K562 (cell line): ENCODE data around the gene KRT35. TPM values are rescaled to one million over a fixed set of nuclear protein-coding genes. Genes with fewer than 3 reads are reported as not detected.
A peak's percentile ranks its signal among the peaks of the same experiment; 100 is the strongest.

Experiments used
- ARID1B ChIP-seq: fragments of 450-650 bp; IDR thresholded peaks from 2 replicates; pipeline ENCODE4 v1.6.1; 2016; ENCODE audit warnings: antibody characterized with exemption, mild to moderate bottlenecking, inconsistent platforms
- FOXJ2 ChIP-seq: fragments of 200-800 bp; sonication (Bioruptor generic); IDR thresholded peaks from 2 replicates; pipeline ENCODE4 v1.6.1; 2016; ENCODE audit warnings: missing genetic modification characterization, missing compliant biosample characterization
- JUND ChIP-seq, 2 experiments: IDR thresholded peaks; 2 replicates in 1 of 2; 3 replicates in 1 of 2; pipeline ENCODE4 v1.6.1; 2011; ENCODE audit warnings: borderline replicate concordance in 2 of 2, low read depth in 2 of 2, low read length in 2 of 2, improper control_type of control experiment in 1 of 2, missing biosample characterization in 1 of 2, missing genetic modification characterization in 1 of 2, missing genetic modification reagents in 1 of 2
- MAZ ChIP-seq, 2 experiments: fragments of 450-650 bp in 1 of 2; sonication (generic) in 1 of 2; formaldehyde crosslinking; IDR thresholded peaks in 1 of 2; conservative IDR thresholded peaks in 1 of 2; 2 replicates each; pipeline versions ENCODE4 v1.4.0 to v1.5.0; 2020; ENCODE audit warnings: mild to moderate bottlenecking in 1 of 2, missing genetic modification reagents in 1 of 2
- MYNN ChIP-seq, 2 experiments: sonication (generic); formaldehyde crosslinking in 1 of 2; IDR thresholded peaks; 2 replicates each; pipeline versions ENCODE4 v1.5.0 to v1.6.1; 2016 to 2020; ENCODE audit warnings: antibody characterized with exemption in 1 of 2, missing genetic modification reagents in 1 of 2
- PRPF4 ChIP-seq: fragments of 200-400 bp; formaldehyde crosslinking; IDR thresholded peaks from one replicate; pipeline ENCODE4 v1.6.1; 2017; ENCODE audit warnings: low read length, low read depth, mild to moderate bottlenecking; ENCODE audit not compliant: insufficient read depth, poor library complexity, severe bottlenecking
- RAD51 ChIP-seq: fragments of 450-650 bp; IDR thresholded peaks from 2 replicates; pipeline ENCODE4 v1.7.1; 2016; ENCODE audit warnings: low read depth, mild to moderate bottlenecking, borderline replicate concordance
- RFX1 ChIP-seq: fragments of 450-650 bp; IDR thresholded peaks from 2 replicates; pipeline ENCODE4 v1.6.1; 2016; ENCODE audit warnings: mild to moderate bottlenecking, moderate library complexity
- SP2 ChIP-seq: IDR thresholded peaks from 2 replicates; pipeline ENCODE4 v1.6.1; 2011; ENCODE audit warnings: mild to moderate bottlenecking, low read depth, low read length, moderate library complexity; ENCODE audit not compliant: poor library complexity, severe bottlenecking; ENCODE audit errors: extremely low read depth
- SRSF7 ChIP-seq: fragments of 200-400 bp; formaldehyde crosslinking; optimal IDR thresholded peaks from 2 replicates; pipeline ENCODE3; 2017; ENCODE audit warnings: mild to moderate bottlenecking, low read depth, low read length
- TBL1XR1 ChIP-seq, 2 experiments: IDR thresholded peaks; 2 replicates each; pipeline ENCODE4 v1.6.1; 2012; ENCODE audit warnings: improper control_type of control experiment in 2 of 2, low read length in 2 of 2, mild to moderate bottlenecking in 1 of 2
- ZKSCAN1 ChIP-seq: fragments of 150-350 bp; IDR thresholded peaks from 2 replicates; pipeline ENCODE4 v1.6.1; 2016; ENCODE audit warnings: low read depth, low read length
- ZNF3 ChIP-seq: fragments of 250-450 bp; sonication (Bioruptor Pico); IDR thresholded peaks from 2 replicates; pipeline ENCODE4 v1.5.0; 2021; ENCODE audit warnings: mild to moderate bottlenecking, moderate library complexity
- ZNF316 ChIP-seq: fragments of 450-650 bp; IDR thresholded peaks from 2 replicates; pipeline ENCODE4 v1.6.1; 2016
- ZNF445 ChIP-seq: fragments of 250-450 bp; sonication (Bioruptor Pico); IDR thresholded peaks from 2 replicates; pipeline ENCODE4 v1.4.0; 2020; ENCODE audit warnings: low read depth, mild to moderate bottlenecking, moderate library complexity
- ZNF785 ChIP-seq: fragments of 250-450 bp; sonication (Bioruptor Pico); IDR thresholded peaks from 2 replicates; pipeline ENCODE4 v1.4.0; 2020; ENCODE audit warnings: mild to moderate bottlenecking
- polyA plus RNA-seq, 8 experiments: library from polyadenylated mRNA; depleted of rRNA in 4 of 8; stranded (reverse) in 5 of 8; unstranded in 3 of 8; fragments of >200 nt; fragmentation: Nextera tagmentation in 2 of 8; fragmentation: Illumina TruSeq in 1 of 8; extraction: Ambion mirVana in 2 of 8; extraction: Trizol in 1 of 8; gene quantifications; 2 replicates each; pipeline versions ENCODE4 v1.2.1 to v1.2.3, GENCODE V29; 2011 to 2014; ENCODE audit warnings: inconsistent platforms in 1 of 8, missing spikeins in 1 of 8
- total RNA-seq, 7 experiments: library from RNA; depleted of rRNA in 6 of 7; stranded (reverse); fragments of >200 nt in 6 of 7; fragmentation: Illumina TruSeq in 2 of 7; extraction: Trizol in 2 of 7; gene quantifications; 2 replicates each; pipeline versions ENCODE4 v1.2.1 to v1.2.3, GENCODE V29; 2011 to 2021; ENCODE audit warnings: low replicate concordance in 1 of 7
- TF ChIP-seq, protein P1 (sequence below): IDR thresholded peaks from 2 replicates; pipeline ENCODE4 v1.6.1; 2011; ENCODE audit not compliant: insufficient read length; ENCODE audit errors: extremely low read depth
- TF ChIP-seq, protein P2 (sequence below), 3 experiments: fragments of 200-800 bp in 1 of 3; fragments of 250-450 bp in 1 of 3; fragments of 450-650 bp in 1 of 3; sonication (Bioruptor Pico) in 1 of 3; sonication (Bioruptor generic) in 1 of 3; formaldehyde crosslinking in 1 of 3; IDR thresholded peaks; 2 replicates each; pipeline versions ENCODE4 v1.6.1 to v1.8.0; 2016 to 2022; ENCODE audit warnings: mild to moderate bottlenecking in 2 of 3, missing genetic modification characterization in 2 of 3, missing compliant biosample characterization in 1 of 3, moderate library complexity in 1 of 3
- TF ChIP-seq, protein P3 (sequence below): sonication (generic); formaldehyde crosslinking; IDR thresholded peaks from 2 replicates; pipeline ENCODE4 v1.8.1; 2023; ENCODE audit warnings: mild to moderate bottlenecking, missing genetic modification reagents

The KRT35 gene
- total and polyA plus RNA-seq, 9 of the 15 experiments (the other 6 are each of a cell fraction or from before 2014, with no cell fraction given), result not detected

DNA sequence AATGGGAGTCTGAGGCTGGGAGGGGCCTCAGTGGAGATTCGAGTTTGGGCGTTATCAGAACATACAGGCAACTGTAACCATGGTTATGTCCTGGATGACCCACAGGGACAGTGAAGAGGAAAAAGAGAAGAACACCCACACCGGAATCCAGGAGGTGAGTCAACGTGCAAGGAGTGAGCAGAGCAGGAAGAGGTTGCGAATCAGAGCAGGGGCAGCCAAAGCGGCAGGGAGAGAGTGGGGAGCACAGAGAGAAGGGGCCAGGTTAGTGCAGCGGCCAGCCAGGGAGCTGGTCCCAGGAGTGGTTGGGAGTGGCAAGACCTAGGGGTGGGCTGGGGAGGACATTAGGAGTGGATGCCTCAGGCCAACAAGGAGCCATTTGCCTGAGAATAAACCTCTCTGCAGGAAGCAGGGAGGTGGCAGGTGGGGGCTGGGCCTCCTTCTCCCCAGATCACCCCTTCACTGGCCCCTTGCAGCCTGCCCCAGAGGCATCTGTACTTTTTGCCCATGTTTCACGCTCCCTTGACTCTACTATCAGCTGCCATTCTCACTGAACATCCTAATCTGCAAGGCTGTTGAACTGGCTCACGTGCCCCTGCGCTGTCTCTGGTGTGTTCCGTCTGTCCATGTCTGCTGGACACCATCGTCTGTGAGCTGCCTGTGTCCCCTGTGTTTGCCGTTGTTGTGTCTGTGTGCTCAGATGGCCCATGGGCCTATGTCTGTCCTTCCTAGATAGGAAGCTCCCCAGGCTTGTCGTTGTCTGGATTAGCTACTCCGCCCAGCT is 19.4 kb upstream of the KRT35 start (continued):
- TF ChIP-seq MYNN (IDR thresholded peaks at IDR 0.05) (peak; percentile 72; the same call in 1 of the 2 replicates), MYNN (CRISPR knock-in tag; IDR thresholded peaks at IDR 0.05) (no peak), ARID1B (peak; percentile 85), MAZ (CRISPR knock-in tag; conservative IDR thresholded peaks at IDR 0.05 in 1 of 2, IDR thresholded peaks at IDR 0.05 in 1 of 2) (peak in 1 of 2 experiments; percentile 64; a peak in 1 of 4 replicates), RAD51 (peak; percentile 10; the same call in 1 of the 2 replicates), ZNF316 (no peak), TBL1XR1 (IDR thresholded peaks at IDR 0.05; ENCODE audit: low read length in 2 of 2) (0 out of 4 replicates have a peak, but pooled peaks of 1 of the 2 experiments have one; percentile 33), ZNF3 (no peak), SRSF7 (no peak), ZNF785 (CRISPR knock-in tag) (no peak), JUND (IDR thresholded peaks at IDR 0.05; ENCODE audit: borderline replicate concordance, low read depth, low read length) (peak; percentile 89), JUND (tag; IDR thresholded peaks at IDR 0.05; ENCODE audit: borderline replicate concordance, low read depth, low read length) (peak; percentile 62; the same call in 2 of the 3 replicates), RFX1 (peak; percentile 94), PRPF4 (no peak), SP2 (no peak), FOXJ2 (tag) (peak; percentile 74; the same call in 1 of the 2 replicates), ZKSCAN1 (0 out of 2 replicates have a peak, but pooled peaks have one; percentile 5), ZNF445 (no peak)
- TF ChIP-seq, protein P1, sequence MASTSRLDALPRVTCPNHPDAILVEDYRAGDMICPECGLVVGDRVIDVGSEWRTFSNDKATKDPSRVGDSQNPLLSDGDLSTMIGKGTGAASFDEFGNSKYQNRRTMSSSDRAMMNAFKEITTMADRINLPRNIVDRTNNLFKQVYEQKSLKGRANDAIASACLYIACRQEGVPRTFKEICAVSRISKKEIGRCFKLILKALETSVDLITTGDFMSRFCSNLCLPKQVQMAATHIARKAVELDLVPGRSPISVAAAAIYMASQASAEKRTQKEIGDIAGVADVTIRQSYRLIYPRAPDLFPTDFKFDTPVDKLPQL, result no peak
- TF ChIP-seq, protein P2, sequence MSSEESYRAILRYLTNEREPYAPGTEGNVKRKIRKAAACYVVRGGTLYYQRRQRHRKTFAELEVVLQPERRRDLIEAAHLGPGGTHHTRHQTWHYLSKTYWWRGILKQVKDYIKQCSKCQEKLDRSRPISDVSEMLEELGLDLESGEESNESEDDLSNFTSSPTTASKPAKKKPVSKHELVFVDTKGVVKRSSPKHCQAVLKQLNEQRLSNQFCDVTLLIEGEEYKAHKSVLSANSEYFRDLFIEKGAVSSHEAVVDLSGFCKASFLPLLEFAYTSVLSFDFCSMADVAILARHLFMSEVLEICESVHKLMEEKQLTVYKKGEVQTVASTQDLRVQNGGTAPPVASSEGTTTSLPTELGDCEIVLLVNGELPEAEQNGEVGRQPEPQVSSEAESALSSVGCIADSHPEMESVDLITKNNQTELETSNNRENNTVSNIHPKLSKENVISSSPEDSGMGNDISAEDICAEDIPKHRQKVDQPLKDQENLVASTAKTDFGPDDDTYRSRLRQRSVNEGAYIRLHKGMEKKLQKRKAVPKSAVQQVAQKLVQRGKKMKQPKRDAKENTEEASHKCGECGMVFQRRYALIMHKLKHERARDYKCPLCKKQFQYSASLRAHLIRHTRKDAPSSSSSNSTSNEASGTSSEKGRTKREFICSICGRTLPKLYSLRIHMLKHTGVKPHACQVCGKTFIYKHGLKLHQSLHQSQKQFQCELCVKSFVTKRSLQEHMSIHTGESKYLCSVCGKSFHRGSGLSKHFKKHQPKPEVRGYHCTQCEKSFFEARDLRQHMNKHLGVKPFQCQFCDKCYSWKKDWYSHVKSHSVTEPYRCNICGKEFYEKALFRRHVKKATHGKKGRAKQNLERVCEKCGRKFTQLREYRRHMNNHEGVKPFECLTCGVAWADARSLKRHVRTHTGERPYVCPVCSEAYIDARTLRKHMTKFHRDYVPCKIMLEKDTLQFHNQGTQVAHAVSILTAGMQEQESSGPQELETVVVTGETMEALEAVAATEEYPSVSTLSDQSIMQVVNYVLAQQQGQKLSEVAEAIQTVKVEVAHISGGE (CRISPR knock-in tag; IDR thresholded peaks at IDR 0.05), result 0 out of 6 replicates have a peak, but pooled peaks of 1 of the 3 experiments have one; percentile 38
- TF ChIP-seq, protein P3, sequence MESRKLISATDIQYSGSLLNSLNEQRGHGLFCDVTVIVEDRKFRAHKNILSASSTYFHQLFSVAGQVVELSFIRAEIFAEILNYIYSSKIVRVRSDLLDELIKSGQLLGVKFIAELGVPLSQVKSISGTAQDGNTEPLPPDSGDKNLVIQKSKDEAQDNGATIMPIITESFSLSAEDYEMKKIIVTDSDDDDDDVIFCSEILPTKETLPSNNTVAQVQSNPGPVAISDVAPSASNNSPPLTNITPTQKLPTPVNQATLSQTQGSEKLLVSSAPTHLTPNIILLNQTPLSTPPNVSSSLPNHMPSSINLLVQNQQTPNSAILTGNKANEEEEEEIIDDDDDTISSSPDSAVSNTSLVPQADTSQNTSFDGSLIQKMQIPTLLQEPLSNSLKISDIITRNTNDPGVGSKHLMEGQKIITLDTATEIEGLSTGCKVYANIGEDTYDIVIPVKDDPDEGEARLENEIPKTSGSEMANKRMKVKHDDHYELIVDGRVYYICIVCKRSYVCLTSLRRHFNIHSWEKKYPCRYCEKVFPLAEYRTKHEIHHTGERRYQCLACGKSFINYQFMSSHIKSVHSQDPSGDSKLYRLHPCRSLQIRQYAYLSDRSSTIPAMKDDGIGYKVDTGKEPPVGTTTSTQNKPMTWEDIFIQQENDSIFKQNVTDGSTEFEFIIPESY, result 0 out of 2 replicates have a peak, but pooled peaks have one; percentile 17
